HG02852 (cell line): ENCODE data around the gene NTNG1.
A peak's percentile ranks its signal among the peaks of the same experiment; 100 is the strongest.

ENCODE experiments used
- ATAC-seq: cut with Tn5 transposase; IDR thresholded peaks from one replicate; pipeline ENCODE4 v1.9.1; 2021; ENCODE audit warnings: mild to moderate bottlenecking, moderate library complexity; ENCODE audit not compliant: unreplicated experiment

The NTNG1 gene

DNA sequence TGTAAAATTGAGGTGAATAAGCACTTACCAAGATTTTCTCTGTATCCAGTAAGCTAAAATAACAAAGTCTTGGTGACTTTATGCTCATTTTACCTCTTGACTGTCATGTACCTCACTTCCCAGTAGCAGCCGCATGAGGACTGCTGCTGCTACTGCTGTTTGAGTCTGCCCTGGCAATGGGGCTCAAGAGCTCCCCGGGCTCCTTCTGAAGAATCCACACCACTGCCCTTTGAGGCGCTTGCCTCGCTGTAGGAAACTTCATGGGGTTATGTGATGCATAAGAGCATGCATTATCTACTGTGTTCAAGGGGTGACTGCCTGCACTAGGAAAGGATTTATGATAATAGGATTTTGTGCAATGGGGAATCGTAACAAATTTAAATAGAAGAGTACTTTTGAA, 113.5 kb downstream of the NTNG1 start:
- no peak for ATAC-seq

DNA sequence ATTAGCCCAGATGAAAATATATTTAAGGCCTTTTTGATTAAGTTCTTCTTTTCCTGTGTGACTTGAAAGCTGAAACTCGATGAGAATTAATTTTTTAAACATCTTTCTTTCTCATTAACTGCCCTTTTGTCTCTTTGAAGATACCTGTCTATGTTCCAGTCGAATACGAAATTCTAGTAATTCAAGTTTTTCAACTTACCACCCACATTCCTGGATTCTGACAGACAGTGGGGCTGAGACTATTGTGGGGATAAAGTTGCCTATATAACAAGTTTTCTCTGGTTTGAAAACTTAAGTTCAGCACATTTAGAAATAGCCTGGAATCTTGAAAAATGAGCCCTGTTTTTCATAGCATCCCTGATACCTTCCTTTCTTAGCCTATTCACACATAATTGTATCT, 114.6 kb downstream of the NTNG1 start:
- no peak for ATAC-seq

DNA sequence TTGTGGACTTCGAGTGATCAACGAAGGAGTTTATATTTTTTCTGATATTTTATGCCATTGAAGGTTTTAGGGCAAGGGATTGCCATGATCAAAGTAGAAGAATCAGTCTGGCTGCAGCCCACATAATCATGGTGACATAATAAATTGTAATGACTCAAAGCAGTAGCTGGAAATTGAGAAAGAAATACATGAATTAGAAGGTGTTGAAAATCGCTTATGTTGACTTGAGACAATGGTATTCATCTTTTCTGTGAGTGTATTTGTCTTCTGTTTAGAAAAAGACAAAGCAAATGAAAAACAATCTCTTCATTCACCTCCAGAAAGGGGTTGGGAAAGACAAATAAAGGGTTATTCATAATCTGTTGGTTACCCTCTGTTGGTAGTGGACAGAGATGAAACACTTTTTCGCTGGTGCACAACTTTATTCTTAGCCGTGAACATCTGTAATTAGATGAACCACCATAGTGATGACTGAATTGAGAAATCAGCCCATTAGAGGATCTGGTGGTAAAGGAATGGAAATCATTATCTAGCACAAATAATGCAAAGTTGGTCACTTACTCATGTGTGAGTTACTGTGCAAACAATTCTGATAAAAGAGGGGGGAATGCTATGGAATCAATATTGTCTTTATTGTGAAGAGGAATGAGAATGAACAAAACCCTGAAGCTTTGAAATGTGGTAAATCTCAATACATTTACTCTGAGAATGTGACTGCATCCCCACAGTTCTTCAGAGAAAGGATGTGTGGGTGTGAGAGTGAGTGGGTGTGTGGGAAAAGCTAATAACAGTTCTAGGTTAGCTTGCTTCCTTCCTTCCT, 121.8 kb downstream of the NTNG1 start:
- no peak for ATAC-seq

DNA sequence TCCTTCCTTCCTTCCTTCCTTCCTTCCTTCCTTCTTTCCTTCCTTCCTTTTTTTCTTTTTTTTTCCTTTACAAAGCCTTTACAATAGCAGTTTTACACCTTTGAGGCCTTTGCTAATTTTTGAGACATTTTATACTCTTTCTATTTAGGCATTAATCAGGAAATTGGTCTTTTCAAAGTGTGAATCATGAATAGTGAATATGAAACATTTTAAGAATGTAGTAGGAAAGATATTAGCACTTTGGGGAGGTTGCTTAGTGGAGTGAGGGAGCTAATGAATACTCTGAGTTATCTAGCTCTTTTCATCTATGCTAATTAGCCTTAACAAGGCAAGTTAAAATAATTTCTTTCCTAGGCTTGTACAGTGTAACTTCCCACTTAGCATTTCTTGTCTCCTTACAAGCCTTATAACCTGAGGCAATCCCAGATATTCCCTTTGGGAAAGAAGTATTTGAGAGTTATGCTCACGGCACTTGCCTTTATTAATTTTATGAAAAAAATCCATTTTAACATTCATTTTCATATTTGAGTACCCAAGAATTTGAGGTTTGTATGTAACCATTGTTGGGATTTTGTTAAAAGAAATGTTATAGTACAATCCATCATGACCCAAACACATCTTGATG, 122.6 kb downstream of the NTNG1 start:
- ATAC-seq = no peak

DNA sequence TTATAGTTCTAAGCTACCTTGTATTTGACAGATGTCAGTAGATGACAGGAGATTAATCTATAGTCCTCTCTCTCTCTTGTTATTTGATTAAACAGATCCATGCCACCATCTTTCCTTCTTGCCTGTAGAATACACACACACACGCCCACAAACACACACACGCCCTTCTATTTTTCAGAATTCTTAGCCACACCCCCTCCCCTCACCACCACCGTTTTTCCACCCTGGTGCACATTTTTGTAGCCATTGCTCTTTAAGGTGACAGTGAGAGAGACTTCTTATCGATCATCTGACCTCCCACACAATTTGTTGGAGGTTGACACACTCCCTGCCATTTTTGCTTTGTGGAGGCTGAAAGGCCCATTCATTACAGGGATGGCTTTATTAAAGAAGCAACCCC, 123.2 kb downstream of the NTNG1 start:
- ATAC-seq = no peak

DNA sequence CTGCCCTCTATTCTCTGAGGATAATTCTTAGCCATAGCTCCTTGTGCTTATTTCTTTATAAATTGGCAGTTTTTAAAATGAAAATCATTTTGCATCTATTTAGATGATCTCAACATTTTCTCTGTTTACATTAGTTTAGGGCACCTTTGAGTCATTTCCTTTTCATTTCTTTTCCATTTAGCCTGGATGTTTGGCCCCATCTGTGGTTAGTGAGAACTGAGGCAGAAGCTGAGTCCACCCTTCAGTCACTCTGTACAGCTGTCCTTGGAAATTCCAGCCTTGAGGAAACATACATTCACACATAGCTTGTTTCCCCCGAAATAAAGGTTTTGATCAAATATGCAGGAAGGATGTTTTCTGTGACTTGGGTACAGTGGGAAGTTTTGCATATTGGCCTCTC, 123.7 kb downstream of the NTNG1 start:
- no peak for ATAC-seq

DNA sequence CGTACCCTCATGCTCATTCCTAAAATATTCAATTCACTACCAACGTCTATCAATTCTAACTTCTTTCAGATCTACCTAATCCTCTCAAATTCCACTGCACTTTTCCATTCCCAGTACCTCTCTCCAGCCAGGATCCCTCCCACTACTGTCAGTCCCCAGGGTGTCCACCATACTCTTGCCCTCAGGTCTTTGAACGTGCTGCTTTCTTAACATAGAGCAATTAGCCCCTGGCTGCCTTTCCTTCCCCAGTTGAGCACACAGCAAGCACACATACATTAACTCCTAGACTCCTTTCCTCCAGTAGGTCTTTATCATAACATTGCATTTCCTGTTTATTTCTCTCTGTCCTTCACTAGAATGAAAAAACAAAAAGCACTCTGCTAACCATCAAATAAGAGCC, 126.7 kb downstream of the NTNG1 start:
- no peak for ATAC-seq

DNA sequence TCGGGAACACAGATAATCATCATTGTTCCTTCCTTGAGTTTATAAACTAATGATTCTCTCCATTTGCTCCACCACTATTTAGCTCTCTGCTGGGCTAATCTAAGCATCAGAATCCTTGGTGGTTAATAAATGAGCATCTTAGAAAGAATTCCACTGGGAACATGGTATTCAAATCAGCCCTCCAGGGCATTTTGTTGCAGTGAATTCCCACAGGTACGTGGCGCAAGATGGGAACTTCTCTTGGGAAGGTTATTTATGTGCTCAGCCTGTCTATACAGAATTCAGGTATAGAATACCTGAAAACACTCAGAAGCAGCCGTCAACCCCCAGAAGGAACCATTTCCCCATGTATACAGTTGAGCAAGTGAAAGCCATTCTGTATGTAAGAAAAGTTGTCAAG, 131.5 kb downstream of the NTNG1 start:
- no peak for ATAC-seq

DNA sequence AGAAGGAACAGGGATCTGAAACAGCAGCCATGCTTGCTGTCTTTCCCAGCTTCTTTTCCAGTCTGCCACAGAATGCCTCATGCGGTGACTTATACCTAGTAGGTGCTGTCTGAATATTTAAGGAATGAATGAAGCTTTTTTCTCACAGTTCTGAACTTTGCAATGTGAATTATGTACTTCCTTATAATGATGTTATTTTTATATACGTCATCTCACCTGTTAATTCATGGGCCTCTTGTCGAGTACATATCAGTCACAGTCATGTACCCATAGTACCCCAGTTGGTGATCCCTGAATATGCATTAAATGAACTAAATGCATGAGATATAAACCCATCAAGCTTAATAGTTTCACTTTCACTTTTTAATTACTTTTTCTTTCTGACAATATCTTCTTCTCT, 132.7 kb downstream of the NTNG1 start:
- ATAC-seq = no peak

DNA sequence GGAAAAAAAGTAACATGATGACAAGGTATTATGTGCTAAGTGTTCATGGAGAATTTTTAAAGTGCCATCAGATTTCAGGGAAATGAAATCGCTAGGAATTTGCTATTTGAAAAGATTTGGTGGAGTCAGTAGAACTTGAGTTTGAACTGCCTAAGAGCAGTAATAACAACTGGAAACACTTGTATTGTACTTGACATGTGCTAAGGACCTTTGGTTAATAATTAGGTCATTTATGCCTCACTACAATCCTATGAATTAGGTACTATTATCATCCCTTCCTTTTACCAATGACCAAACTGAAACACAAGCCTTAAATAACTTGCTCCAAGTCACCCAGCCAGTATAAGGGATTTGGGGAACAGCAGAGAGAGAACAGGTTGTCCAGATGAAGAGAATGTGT, 133.4 kb downstream of the NTNG1 start:
- no peak for ATAC-seq

DNA sequence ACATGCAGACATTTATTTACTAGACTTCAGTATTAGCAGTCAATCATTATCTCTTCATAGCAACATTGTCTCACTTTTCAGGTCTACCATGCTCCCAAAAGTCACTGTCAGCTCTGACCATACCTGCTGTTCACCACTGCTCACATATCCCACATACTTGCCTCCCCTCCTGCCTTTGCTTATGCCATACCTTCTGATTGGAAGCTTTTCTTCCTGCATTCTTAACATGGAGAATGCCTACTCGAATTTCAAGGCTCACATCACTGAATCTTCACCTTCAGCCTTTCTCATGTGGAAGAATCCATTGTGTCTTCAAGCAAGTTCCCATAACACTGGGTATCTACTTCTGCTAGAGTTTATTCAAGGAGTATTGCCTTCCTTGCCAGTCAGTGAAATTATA, 135.4 kb downstream of the NTNG1 start:
- no peak for ATAC-seq

DNA sequence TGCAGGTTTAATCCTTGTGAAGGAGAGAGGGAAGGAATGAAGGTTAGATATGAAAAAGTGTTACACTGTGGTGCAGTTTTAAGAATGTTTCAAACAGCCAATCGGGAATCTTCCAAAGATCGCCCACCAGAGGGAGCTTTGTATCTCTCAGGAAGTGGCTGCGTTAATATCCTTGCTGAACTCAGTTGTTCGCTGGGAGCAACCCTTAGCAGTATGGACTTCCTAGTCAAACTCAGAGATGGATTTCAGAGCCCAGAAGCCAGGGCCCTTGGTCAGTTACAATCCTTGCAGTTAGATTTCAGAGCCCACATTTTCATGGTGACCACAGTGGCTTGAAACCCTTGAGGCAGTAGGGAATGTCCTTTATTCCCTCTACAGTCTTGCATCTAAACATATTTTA, 136.2 kb downstream of the NTNG1 start:
- ATAC-seq = no peak

DNA sequence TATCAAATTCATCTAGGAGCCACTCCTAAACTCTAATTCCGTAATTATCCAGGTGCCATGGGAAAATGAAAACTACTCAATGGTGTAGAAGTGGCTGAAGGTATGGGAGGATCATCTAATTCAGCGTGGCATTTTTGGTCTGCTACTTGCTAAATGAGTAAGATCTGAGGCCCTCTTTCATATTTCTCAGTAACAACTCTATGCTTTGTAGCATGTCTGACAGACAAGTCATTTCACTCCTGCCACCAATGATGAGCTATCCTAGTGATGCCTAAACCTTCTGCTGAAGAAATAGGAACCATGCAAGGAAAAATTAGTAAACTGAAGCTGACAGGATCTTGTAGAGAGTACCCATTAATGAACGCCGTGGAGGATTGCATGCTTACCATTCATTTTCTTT, 145.3 kb downstream of the NTNG1 start:
- peak; percentile 87 for ATAC-seq

DNA sequence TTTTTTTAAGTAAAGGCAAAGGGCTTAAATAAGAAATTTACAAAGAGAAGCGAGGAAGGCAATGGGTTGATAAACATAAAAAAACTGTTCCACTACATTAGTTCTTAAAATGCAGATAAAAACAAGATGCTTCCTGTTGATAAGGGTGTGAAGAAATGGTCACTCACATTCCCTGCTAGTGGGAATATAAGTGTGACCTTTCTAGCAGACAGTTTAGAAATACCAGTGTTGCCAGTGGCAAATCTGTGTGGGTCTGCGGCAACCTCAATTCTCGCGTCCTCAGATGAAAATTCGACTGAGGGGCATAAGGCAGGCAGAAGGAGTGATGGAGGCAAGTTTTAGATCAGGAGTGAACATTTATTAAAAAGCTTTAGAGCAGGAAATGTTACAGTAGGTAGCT, 151.1 kb downstream of the NTNG1 start:
- ATAC-seq = no peak

DNA sequence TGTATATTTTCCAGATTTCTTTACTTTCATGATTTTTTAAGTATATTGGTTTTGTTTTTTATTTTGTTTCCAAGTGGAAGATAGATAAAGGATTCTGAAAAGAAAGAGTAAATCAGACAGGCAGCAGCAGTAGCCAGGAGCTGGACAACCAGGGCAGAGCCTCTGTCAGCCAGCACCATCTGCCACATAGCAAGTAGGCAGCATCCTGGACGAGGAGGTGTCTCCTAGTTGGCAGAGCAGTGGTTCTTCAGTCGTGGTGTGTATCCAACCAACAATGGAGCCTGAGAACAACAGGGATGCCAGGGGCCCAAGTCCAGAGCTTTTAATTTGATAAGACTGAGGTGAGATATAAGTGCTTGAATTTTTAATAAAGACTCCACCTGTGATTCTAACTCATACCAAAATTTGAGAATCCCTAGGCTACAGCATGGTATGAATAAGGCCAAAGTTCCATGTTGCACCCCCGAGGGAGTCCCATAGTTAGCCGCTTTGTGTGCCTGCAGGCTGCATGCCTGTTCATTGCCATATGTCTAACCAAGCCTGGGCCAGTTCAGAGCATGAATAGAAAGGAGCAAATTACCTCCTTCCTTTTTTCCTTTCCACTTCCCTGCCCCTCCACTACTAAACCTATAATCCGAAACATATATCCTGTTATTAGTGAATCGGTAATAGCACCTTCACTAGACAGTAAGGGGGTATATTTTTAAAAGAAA, 153.2 kb downstream of the NTNG1 start:
- no peak for ATAC-seq

DNA sequence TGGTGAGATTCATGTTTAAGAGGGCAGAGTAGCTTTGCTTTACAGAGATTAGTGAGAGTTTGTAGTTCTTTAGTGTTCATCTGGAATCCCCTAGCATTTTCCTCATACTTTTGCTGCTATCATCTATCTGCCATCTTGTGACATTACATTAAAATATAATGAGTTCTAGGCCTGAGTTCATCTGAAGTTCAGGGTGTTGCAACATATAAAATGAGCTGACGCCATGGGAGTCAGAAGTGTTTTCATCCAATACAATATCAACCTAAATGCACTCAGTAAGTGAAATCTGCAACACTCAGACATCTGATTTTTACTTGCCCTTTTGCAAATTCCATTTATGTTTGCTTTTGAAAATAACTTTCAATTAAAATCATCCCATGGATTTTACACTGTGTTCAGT, 153.8 kb downstream of the NTNG1 start:
- ATAC-seq = no peak

DNA sequence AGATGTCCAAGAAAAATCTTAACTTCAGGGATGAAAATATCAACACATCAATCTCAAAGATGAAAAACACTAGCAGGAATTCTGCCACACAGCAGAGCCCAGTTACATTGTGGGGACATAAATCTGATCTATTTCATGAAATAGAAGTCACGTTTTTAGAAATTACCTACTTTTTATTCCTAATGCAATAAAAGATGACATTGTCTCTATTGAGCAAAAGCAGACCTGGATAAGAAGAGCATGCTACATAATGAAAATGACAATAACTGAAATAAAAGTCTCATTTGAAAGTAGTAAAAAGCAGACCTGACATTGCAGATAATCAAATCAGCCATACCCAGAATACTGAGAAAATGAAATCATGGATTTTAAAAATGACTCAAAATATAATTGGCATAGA, 156.8 kb downstream of the NTNG1 start:
- no peak for ATAC-seq

DNA sequence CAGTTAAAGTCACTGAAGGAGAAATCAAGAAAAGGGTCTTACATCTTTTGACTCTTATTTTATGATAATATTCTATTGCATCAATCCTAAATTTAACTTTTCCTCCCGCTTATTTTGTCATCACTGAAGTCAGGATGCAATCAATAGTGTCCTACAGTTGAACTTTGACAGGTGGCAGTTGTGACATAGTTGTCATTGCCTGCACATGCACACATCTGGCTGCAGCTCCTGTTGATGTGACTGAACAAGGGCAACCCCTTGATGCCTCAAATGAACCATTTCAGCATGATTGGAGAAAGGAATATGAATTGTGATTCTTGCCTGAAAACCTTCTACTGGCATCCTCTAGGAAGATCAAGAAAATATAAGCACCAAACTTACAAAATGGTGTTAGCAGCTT, 157.7 kb downstream of the NTNG1 start:
- no peak for ATAC-seq

DNA sequence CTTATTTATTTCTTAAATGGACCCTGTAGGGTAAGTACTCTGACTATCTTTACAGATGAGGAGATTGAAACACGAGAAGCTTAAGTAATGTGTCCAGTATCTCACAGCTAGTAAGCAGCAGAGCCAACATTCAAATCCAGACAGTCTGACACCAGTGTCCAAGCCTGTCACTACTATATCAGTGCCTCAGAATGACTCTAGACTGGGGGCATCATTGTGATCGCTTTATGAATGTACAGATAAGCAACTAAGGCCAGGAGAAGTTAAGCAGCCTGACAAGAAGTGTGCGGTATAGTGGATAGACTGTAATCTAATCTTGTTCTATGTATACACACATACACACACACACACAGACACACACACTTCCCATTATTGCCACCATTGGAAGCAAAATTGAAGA, 158.7 kb downstream of the NTNG1 start:
- ATAC-seq = no peak

DNA sequence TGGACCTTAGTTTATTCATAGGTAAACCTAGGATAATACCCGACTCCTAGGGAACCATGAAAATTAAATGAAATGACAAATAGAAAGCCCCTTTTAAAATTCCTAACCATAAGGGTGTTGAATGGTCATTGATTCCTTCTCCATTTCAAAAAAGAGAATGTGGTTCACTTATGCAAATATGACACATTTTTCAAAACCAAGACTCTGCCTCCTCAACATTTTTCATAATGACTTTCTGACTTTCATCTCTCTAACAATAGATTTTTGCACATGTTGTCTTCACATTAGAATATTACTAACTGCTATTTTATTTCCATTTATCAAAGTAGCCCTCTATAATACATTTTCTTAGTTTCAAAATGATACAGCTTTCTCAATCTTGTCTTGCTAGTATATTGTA, 169.1 kb downstream of the NTNG1 start:
- peak; percentile 48 for ATAC-seq

DNA sequence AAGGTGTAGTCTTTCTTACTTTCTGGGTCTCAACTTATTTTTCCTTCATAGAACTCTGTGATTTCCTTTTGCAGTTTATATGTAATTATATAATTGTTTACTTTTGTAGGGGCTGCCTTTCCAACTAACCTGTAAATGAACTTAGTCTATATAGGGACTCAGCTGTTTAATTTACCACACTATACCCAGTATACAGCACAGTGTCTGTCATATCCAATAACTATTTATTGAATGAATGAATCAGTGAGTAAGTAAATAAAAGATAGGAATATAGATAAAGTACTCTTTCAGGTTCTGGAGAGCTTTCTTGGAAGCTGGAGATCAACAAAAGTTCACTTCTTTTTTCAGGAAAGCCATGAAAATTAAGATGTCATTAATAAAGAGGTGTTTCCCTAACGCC, 174.8 kb downstream of the NTNG1 start:
- ATAC-seq = no peak

DNA sequence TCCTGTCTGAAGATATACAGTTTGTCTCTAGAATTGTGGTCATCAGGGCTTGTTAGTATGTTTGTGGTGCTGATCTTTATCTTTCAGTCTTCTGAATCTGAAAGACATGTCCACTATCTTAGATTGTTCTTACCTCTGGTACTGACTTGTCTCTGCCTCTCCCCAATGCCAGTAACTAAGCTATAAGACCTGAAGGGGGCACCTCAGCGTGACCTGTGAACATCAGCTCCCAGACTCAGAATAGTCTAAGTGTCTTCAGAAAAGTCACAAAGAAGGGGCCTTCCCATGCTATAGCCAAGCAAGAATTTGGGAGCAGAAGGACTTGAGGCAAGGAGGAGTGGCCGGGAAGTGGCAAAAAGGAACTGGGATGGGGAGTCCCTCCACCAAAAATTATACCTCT, 178.1 kb downstream of the NTNG1 start:
- no peak for ATAC-seq
